NT2/D1 (cell line): ENCODE measurements around the gene AVPR1B.

Experiments used
- SUZ12 ChIP-seq: IDR thresholded peaks from 2 replicates; pipeline ENCODE4 v1.6.1; 2011; ENCODE audit not compliant: insufficient read length, insufficient read depth; ENCODE audit errors: extremely low read depth
- YY1 ChIP-seq: IDR thresholded peaks from 2 replicates; pipeline ENCODE4 v1.6.1; 2011; ENCODE audit not compliant: insufficient read length, insufficient read depth
- ZNF274 ChIP-seq: IDR thresholded peaks from 2 replicates; pipeline ENCODE4 v1.6.1; 2011; ENCODE audit warnings: mild to moderate bottlenecking, low read depth, low read length

DNA sequence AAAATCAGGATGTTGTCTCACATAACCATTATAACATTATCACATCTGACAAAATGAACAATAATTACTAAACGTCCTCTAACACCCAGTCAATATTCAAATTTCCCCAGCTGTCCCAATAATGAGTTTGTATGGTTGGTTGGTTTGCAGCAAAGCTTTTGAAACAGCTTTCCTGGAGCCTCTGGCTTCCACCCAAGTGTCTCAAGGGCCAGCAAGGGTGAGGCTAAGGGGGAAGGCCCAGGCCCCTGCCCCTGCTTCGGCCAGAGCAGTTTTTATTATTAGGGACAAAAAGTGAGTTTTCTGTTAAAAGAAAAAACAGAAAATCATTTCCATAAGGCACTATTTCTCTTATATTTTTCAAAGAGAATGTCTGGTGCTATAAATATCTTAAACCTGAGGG lies 19.1 kb upstream of the AVPR1B start:
- no peak for TF ChIP-seq YY1
- TF ChIP-seq ZNF274 = no peak
- no peak for TF ChIP-seq SUZ12
